Upper lobe of left lung (tissue), 6 donors: ENCODE data around the gene MBP. TPM values are rescaled to one million over a fixed set of nuclear protein-coding genes. Genes with fewer than 3 reads are reported as not detected.

Experiments used
- ATAC-seq, 2 donors: fragments of 200-7000 bp; cut with Tn5 transposase; one replicate each; pipeline ENCODE4 v1.9.1; 2022; ENCODE audit warnings: mild to moderate bottlenecking in 2 of 2, moderate library complexity in 2 of 2; ENCODE audit not compliant: low FRiP score in 2 of 2
- DNase-seq, 2 donors: peaks; one replicate each; pipeline ENCODE4 v3.0.0-alpha.2; 2019 to 2020
- H3K27ac ChIP-seq, 4 donors: fragments of 200-600 bp; sonication (generic); one replicate each; pipeline ENCODE4 v1.5.1; 2016 to 2019
- H3K27me3 ChIP-seq, 4 donors: fragments of 200-600 bp; sonication (generic); one replicate each; pipeline ENCODE4 v1.5.1; 2017 to 2019
- H3K36me3 ChIP-seq, 4 donors: fragments of 200-600 bp; sonication (generic); one replicate each; pipeline ENCODE4 v1.5.1; 2016 to 2019
- H3K4me1 ChIP-seq, 4 donors: fragments of 200-600 bp; sonication (generic); one replicate each; pipeline ENCODE4 v1.5.1; 2018 to 2019
- H3K4me3 ChIP-seq, 4 donors: fragments of 200-600 bp; sonication (generic); one replicate each; pipeline ENCODE4 v1.5.1; 2017 to 2019; ENCODE audit warnings: mild to moderate bottlenecking in 2 of 4, moderate library complexity in 1 of 4
- H3K9me3 ChIP-seq, 4 donors: fragments of 200-600 bp; sonication (generic); one replicate each; pipeline ENCODE4 v1.5.1; 2018 to 2019
- EP300 ChIP-seq, 4 donors: sonication (generic); formaldehyde crosslinking; IDR thresholded peaks; one replicate each; pipeline ENCODE4 v1.5.1; 2017; ENCODE audit warnings: antibody characterized with exemption in 4 of 4, control low read depth in 2 of 4
- POLR2A ChIP-seq, 4 donors: fragments of 450-650 bp; IDR thresholded peaks; one replicate each; pipeline ENCODE4 v1.5.1; 2016 to 2017; ENCODE audit warnings: antibody characterized with exemption in 4 of 4, mild to moderate bottlenecking in 2 of 4
- POLR2AphosphoS5 ChIP-seq, 2 donors: sonication (generic); formaldehyde crosslinking; IDR thresholded peaks; one replicate each; pipeline ENCODE4 v1.5.1; 2017; ENCODE audit warnings: antibody characterized with exemption in 2 of 2
- WGBS, 2 donors: methylation state at CpG; one replicate each; pipeline ENCODE4 v1.1.5; 2017 to 2018; 5-methylcytosine and 5-hydroxymethylcytosine counted together
- total RNA-seq, 6 donors: library from RNA; depleted of rRNA in 4 of 6; stranded (reverse); fragments of >200 nt in 4 of 6; gene quantifications; one replicate each; pipeline versions ENCODE4 v1.1.0 to v1.2.1, GENCODE V29; 2016 to 2021
- TF ChIP-seq, protein P1 (sequence below), 6 experiments: fragments of 450-650 bp in 4 of 6; fragments of 200-600 bp in 2 of 6; sonication (generic) in 2 of 6; IDR thresholded peaks; one replicate each; pipeline ENCODE4 v1.5.1; 2016 to 2019; ENCODE audit warnings: antibody characterized with exemption in 6 of 6
- donor health status: DM: no; HTN: no; CAD: no; lungs with moderate emphysema.
- donor health status: DM: no; HTN: yes; CAD: no; lungs with severe emphysema.

MBP gene
- total RNA-seq, 6 donors from 2014 or later, result 55.5 to 87.6 (median 68.8) TPM

DNA sequence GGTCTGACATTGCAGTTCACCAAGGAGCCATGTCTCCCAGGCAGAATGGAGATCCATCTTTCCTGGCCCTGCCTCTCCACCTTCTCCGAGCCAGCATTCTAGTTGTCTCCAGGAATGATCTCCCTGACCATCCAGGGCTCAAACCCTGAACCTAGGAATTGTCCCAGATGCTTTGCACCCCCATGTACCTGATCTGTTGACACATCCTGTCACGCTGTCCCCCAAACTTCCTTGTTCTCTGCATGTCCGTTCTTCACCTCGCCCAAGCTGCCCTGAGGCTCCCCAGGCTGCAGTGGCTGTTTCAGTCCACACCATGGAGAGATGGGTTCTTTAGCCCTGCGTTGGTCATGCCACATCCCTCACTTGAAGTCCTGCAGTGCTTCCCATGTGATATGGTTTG, 7.0 kb upstream of the MBP start:
- WGBS, 2 donors, result 72 to 84% methylated on average over 4 to 5 of the region's 5 CpGs
- ATAC-seq, result no peak

DNA sequence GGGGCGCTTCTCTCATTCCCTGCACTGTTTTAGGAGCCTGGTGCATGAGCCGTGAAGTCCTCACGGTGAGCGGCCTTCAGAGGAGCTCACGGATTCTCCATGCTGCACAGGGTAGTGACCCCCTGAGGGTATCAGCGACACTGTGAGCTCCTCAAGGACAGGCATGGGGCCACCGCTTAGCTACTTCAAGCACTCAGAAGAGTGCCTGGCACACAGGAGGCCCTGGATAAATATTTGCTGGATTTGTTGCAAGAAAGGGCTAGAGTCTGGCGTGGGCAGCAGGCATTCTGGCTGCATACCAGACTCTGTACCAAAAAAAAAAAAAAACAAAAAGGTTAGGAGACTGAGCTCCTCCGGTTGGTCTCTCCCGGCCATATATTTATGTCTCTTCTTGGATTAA, 5.7 kb upstream of the MBP start:
- DNase-seq (peak in 1 of 2 donors; percentile 65), ATAC-seq (peak in 1 of 2 donors; percentile 73)
- Histone ChIP-seq H3K36me3 (no peaks in the 10 kb centered on the region), H3K9me3 (peaks cover 0 to 9% (median 6%) of the 10 kb centered on the region in 4 donors), H3K4me1 (peaks cover 17 to 43% (median 21%) of the 10 kb centered on the region in 4 donors), H3K27ac (peak overlapping the region in 2 of 4 donors; percentile 1 to 23), H3K4me3 (no peak overlapping the region), H3K27me3 (no peaks in the 10 kb centered on the region)
- 62 to 79% methylated on average over 3 to 10 of the region's 10 CpGs for WGBS, 2 donors
- TF ChIP-seq POLR2A (IDR thresholded peaks at IDR 0.05), result no peak
- TF ChIP-seq, protein P1, sequence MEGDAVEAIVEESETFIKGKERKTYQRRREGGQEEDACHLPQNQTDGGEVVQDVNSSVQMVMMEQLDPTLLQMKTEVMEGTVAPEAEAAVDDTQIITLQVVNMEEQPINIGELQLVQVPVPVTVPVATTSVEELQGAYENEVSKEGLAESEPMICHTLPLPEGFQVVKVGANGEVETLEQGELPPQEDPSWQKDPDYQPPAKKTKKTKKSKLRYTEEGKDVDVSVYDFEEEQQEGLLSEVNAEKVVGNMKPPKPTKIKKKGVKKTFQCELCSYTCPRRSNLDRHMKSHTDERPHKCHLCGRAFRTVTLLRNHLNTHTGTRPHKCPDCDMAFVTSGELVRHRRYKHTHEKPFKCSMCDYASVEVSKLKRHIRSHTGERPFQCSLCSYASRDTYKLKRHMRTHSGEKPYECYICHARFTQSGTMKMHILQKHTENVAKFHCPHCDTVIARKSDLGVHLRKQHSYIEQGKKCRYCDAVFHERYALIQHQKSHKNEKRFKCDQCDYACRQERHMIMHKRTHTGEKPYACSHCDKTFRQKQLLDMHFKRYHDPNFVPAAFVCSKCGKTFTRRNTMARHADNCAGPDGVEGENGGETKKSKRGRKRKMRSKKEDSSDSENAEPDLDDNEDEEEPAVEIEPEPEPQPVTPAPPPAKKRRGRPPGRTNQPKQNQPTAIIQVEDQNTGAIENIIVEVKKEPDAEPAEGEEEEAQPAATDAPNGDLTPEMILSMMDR (IDR thresholded peaks at IDR 0.05), result no peak
- TF ChIP-seq POLR2AphosphoS5 (IDR thresholded peaks at IDR 0.05), result no peak
- no peak for TF ChIP-seq EP300 (IDR thresholded peaks at IDR 0.05)

More for the DNA sequence above, 7.0 kb upstream of the MBP start:
- Histone ChIP-seq H3K4me3 (no peak overlapping the region), H3K27ac (no peak overlapping the region), H3K9me3 (peaks cover 0 to 14% (median 10%) of the 10 kb centered on the region in 4 donors), H3K27me3 (no peaks in the 10 kb centered on the region), H3K4me1 (peaks cover 6 to 30% (median 10%) of the 10 kb centered on the region in 4 donors), H3K36me3 (no peaks in the 10 kb centered on the region)
- TF ChIP-seq, protein P1 (IDR thresholded peaks at IDR 0.05), result no peak
- no peak for TF ChIP-seq POLR2AphosphoS5 (IDR thresholded peaks at IDR 0.05)
- no peak for TF ChIP-seq POLR2A (IDR thresholded peaks at IDR 0.05)
- TF ChIP-seq EP300 (IDR thresholded peaks at IDR 0.05), result no peak
- DNase-seq, result peak in 1 of 2 donors; percentile 24

DNA sequence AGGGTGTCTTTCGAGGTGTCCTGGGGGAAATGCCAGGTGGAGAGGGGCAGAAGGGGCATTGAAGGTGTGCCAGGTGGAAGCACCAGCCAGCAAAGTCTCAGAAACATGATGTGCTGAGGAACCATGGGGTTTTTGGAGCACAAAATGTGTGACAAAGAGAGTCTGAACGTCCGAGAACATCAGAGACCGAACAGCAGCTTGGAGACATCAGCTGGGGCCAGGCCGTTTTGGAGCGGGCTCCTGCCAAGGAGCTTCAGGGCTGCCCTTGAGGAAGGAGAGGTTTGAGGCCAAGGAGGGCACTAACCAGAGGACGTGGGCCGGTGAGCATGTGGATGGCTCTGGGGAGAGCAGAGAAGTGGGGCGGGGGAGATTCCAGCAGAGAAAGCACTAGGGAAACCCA, 5.3 kb upstream of the MBP start:
- no peak overlapping the region for H3K4me3 ChIP-seq
- H3K27ac ChIP-seq, result peak overlapping the region in 2 of 4 donors; percentile 1 to 23
- TF ChIP-seq EP300 (IDR thresholded peaks at IDR 0.05) (no peak), POLR2AphosphoS5 (IDR thresholded peaks at IDR 0.05) (no peak), POLR2A (IDR thresholded peaks at IDR 0.05) (no peak)
- TF ChIP-seq, protein P1 (IDR thresholded peaks at IDR 0.05), result no peak
- ATAC-seq (peak in 1 of 2 donors; percentile 7), DNase-seq (peak in 1 of 2 donors; percentile 27)
- 71 to 79% methylated on average over 4 to 9 of the region's 9 CpGs for WGBS, 2 donors
- H3K9me3 ChIP-seq, result peaks cover 0 to 5% (median 2%) of the 10 kb centered on the region in 4 donors
- peaks cover 22 to 47% (median 26%) of the 10 kb centered on the region in 4 donors for H3K4me1 ChIP-seq
- no peaks in the 10 kb centered on the region for H3K27me3 ChIP-seq
- H3K36me3 ChIP-seq, result no peaks in the 10 kb centered on the region

DNA sequence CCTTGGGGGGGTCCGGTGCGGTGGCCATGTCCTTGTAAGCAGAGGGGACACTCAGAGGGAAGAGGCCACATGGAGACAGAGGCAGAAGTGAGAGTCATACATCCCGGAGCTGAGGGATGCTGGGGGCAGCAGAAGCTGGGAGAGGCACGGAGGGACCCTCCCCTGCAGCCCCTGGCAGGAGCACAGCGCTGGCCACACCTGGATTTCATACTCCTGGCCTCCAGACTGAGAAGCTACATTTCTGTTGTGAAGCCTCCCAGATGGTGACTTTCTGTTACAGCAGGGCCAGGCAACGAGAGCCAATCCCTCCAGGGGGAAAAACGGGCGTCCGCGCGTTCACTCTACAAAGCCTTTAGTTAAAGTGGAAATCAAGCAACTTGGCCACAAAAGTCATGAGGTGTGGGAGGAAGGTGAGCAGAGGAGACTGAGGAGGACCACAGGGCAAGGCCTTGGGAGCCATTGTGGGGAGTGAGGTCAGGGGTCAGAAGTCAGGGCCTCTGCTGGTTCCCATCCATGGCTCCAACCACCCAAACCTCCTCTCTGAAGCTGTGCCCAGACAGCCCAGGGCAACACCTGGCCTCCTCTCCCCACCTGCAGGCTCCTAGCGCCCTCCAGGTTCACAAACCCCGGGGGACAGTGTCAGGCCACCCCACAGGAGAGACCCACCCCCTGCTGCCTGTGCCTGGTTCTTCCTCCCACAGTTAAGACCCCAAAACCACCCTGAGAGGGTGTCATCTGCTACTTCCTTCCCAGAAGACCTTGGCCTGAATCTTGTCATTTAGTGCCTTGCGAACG, 4.5 kb upstream of the MBP start:
- Histone ChIP-seq H3K4me3 (no peak overlapping the region), H3K4me1 (peaks cover 23 to 51% (median 26%) of the 10 kb centered on the region in 4 donors), H3K27ac (no peak overlapping the region), H3K27me3 (no peaks in the 10 kb centered on the region), H3K9me3 (no peaks in the 10 kb centered on the region), H3K36me3 (no peaks in the 10 kb centered on the region)
- TF ChIP-seq POLR2A (IDR thresholded peaks at IDR 0.05), result no peak
- TF ChIP-seq EP300 (IDR thresholded peaks at IDR 0.05), result no peak
- TF ChIP-seq, protein P1 (IDR thresholded peaks at IDR 0.05), result no peak
- no peak for TF ChIP-seq POLR2AphosphoS5 (IDR thresholded peaks at IDR 0.05)
- ATAC-seq (no peak), DNase-seq (no peak)
- WGBS, 2 donors, result 82 to 97% methylated on average over 11 to 15 of the region's 15 CpGs
